Endothelial cell of umbilical vein (primary cell): Measurements from ENCODE around the gene PDXDC1. TPM values are rescaled to one million over a fixed set of nuclear protein-coding genes. Genes with fewer than 3 reads are reported as not detected.

Experiments
- BruUV-seq: library from RNA; stranded (reverse); fragments of 400-500 nt; replicated peaks from 2 replicates; lab custom pipeline; 2021; lab: Mats Ljungman, UMichigan
- CTCF ChIA-PET: fragments of 300-600, 350-600 bp; sonication (Branson Sonifier 250); formaldehyde crosslinking; loops from one replicate; lab custom pipeline; 2021; ENCODE audit warnings: antibody characterized with exemption, inconsistent platforms; lab: Charles Lee
- POLR2A ChIA-PET: fragments of 300-600, 350-600 bp; sonication (Branson Sonifier 250); formaldehyde crosslinking; loops from one replicate; lab custom pipeline; 2021; ENCODE audit warnings: antibody characterized with exemption, inconsistent platforms; lab: Charles Lee
- DNase-seq: peaks from one replicate; pipeline ENCODE4 v3.0.0-alpha.2; 2011; ENCODE audit warnings: low read depth, low spot score
- FAIRE-seq: peaks from 2 replicates; lab custom pipeline; 2011; peaks lifted over from hg19 to GRCh38; lab: Jason Lieb, UNC
- H2AFZ ChIP-seq: 2 replicates; pipeline ENCODE4 v1.6.0; 2012; ENCODE audit warnings: low read depth, low read length, control low read depth, inconsistent platforms
- H3K27ac ChIP-seq: 2 replicates; pipeline ENCODE4 v1.5.1; 2011; ENCODE audit warnings: low read depth, mild to moderate bottlenecking, control low read depth, low read length, moderate library complexity; ENCODE audit not compliant: insufficient read depth
- H3K27me3 ChIP-seq, 2 experiments: 2 replicates each; pipeline versions ENCODE4 v1.6.0 to v1.6.1; 2011; ENCODE audit warnings: low read length in 2 of 2, mixed read lengths in 1 of 2; ENCODE audit not compliant: control insufficient read depth in 2 of 2, insufficient read depth in 2 of 2
- H3K36me3 ChIP-seq, 2 experiments: 2 replicates in 1 of 2; 3 replicates in 1 of 2; pipeline ENCODE4 v1.5.1; 2011; ENCODE audit warnings: low read length in 2 of 2, mild to moderate bottlenecking in 1 of 2, moderate library complexity in 1 of 2; ENCODE audit not compliant: control insufficient read depth in 2 of 2, insufficient read depth in 2 of 2; ENCODE audit errors: extremely low read depth in 1 of 2
- H3K4me1 ChIP-seq: 3 replicates; pipeline ENCODE4 v1.5.1; 2011; ENCODE audit warnings: mild to moderate bottlenecking, low read length; ENCODE audit not compliant: control insufficient read depth, insufficient read depth; ENCODE audit errors: extremely low read depth
- H3K4me2 ChIP-seq: 2 replicates; pipeline ENCODE4 v1.6.1; 2011; ENCODE audit warnings: low read length, control low read depth, mixed read lengths; ENCODE audit not compliant: insufficient read depth
- H3K4me3 ChIP-seq, 3 experiments: fragments of 200-600 bp in 1 of 3; sonication (generic), shearing (Covaris generic) in 1 of 3; replicated peaks in 1 of 3; 2 replicates each; pipeline ENCODE4 v1.5.1; 2011 to 2016; ENCODE audit warnings: control low read depth in 3 of 3, low read length in 3 of 3, mild to moderate bottlenecking in 2 of 3, inconsistent platforms in 1 of 3, low read depth in 1 of 3, moderate library complexity in 1 of 3; ENCODE audit not compliant: insufficient read depth in 1 of 3
- H3K79me2 ChIP-seq: 2 replicates; pipeline ENCODE4 v1.6.0; 2012; ENCODE audit warnings: low read length, inconsistent platforms; ENCODE audit not compliant: control insufficient read depth, insufficient read depth
- H3K9ac ChIP-seq: replicated peaks from 2 replicates; pipeline ENCODE3; 2011; ENCODE audit warnings: low read length, control low read depth; ENCODE audit not compliant: insufficient read depth; ENCODE audit errors: extremely low read depth
- H3K9me1 ChIP-seq: replicated peaks from 3 replicates; pipeline ENCODE4 v1.6.0; 2011; ENCODE audit warnings: mild to moderate bottlenecking, low read length; ENCODE audit not compliant: control insufficient read depth, insufficient read depth; ENCODE audit errors: extremely low read depth
- H3K9me3 ChIP-seq: replicated peaks from 2 replicates; pipeline ENCODE4 v1.5.1; 2012; ENCODE audit warnings: low read length, inconsistent platforms; ENCODE audit not compliant: control insufficient read depth, insufficient read depth
- H4K20me1 ChIP-seq: replicated peaks from 2 replicates; pipeline ENCODE3; 2011; ENCODE audit warnings: mild to moderate bottlenecking, low read length; ENCODE audit not compliant: control insufficient read depth, insufficient read depth; ENCODE audit errors: extremely low read depth
- CTCF ChIP-seq, 2 donors: IDR thresholded peaks; 1 replicate in 1 of 2; 2 replicates in 1 of 2; pipeline ENCODE4 v1.5.1; 2011; ENCODE audit warnings: low read length in 2 of 2, mild to moderate bottlenecking in 2 of 2, moderate library complexity in 2 of 2, control low read depth in 1 of 2, inconsistent platforms in 1 of 2, low read depth in 1 of 2; ENCODE audit not compliant: insufficient read depth in 1 of 2; ENCODE audit errors: extremely low read depth in 1 of 2
- EZH2 ChIP-seq: IDR thresholded peaks from 2 replicates; pipeline ENCODE4 v1.6.1; 2012; ENCODE audit warnings: borderline replicate concordance, low read depth, mild to moderate bottlenecking, moderate library complexity, low read length, inconsistent platforms; ENCODE audit not compliant: severe bottlenecking
- FOS ChIP-seq: IDR thresholded peaks from 2 replicates; pipeline ENCODE4 v1.6.1; 2011; ENCODE audit warnings: mild to moderate bottlenecking, low read length, moderate library complexity, borderline replicate concordance; ENCODE audit not compliant: insufficient read depth
- GATA2 ChIP-seq: IDR thresholded peaks from 2 replicates; pipeline ENCODE4 v1.7.0; 2011; ENCODE audit warnings: low read depth, mild to moderate bottlenecking, moderate library complexity, mixed read lengths, low read length; ENCODE audit not compliant: insufficient read length, insufficient read depth
- JUN ChIP-seq: IDR thresholded peaks from 2 replicates; pipeline ENCODE4 v1.6.1; 2011; ENCODE audit warnings: borderline replicate concordance, low read depth; ENCODE audit not compliant: insufficient read length, insufficient read depth
- MYC ChIP-seq: IDR thresholded peaks from one replicate; pipeline ENCODE4 v1.6.1; 2011; ENCODE audit warnings: mild to moderate bottlenecking, low read depth, low read length
- POLR2A ChIP-seq: IDR thresholded peaks from 2 replicates; pipeline ENCODE4 v1.6.1; 2012; ENCODE audit warnings: low read depth, mild to moderate bottlenecking, control low read depth, low read length
- POLR2AphosphoS5 ChIP-seq: IDR thresholded peaks from 2 replicates; pipeline ENCODE4 v1.6.1; 2012; ENCODE audit warnings: low read depth, mild to moderate bottlenecking, control low read depth, low read length, moderate library complexity; ENCODE audit not compliant: insufficient read depth
- dilution Hi-C: fragments of 300-500 bp; cut with MboI; formaldehyde crosslinking; loops from one replicate; pipeline ENCODE4 v1.15.0; 2019; ENCODE audit warnings: low sequenced_read_pairs; ENCODE audit not compliant: extremely low pct_ligation_motif_present
- intact Hi-C: fragments of 100-400 bp; cut with micrococcal nuclease; formaldehyde crosslinking; loops from one replicate; pipeline ENCODE4 v1.10.0; 2022
- polyA plus RNA-seq, 4 experiments: library from polyadenylated mRNA; depleted of rRNA in 3 of 4; stranded (reverse) in 3 of 4; unstranded in 1 of 4; fragments of >200 nt; gene quantifications; 2 replicates each; pipeline versions ENCODE4 v1.2.1 to v1.2.3, GENCODE V29; 2011 to 2012; ENCODE audit warnings: missing spikeins in 1 of 4
- total RNA-seq: library from RNA; stranded (reverse); gene quantifications from 2 replicates; pipeline ENCODE4 v1.2.3, GENCODE V29; 2021
- TF ChIP-seq, protein P1 (sequence below): IDR thresholded peaks from 2 replicates; pipeline ENCODE4 v1.6.1; 2011; ENCODE audit not compliant: insufficient read depth, insufficient read length

The PDXDC1 gene
- total and polyA plus RNA-seq, 2 donors (not counting 3 experiments of a cell fraction or from before 2014, with no cell fraction given) = 44.6 to 78.9 TPM

DNA sequence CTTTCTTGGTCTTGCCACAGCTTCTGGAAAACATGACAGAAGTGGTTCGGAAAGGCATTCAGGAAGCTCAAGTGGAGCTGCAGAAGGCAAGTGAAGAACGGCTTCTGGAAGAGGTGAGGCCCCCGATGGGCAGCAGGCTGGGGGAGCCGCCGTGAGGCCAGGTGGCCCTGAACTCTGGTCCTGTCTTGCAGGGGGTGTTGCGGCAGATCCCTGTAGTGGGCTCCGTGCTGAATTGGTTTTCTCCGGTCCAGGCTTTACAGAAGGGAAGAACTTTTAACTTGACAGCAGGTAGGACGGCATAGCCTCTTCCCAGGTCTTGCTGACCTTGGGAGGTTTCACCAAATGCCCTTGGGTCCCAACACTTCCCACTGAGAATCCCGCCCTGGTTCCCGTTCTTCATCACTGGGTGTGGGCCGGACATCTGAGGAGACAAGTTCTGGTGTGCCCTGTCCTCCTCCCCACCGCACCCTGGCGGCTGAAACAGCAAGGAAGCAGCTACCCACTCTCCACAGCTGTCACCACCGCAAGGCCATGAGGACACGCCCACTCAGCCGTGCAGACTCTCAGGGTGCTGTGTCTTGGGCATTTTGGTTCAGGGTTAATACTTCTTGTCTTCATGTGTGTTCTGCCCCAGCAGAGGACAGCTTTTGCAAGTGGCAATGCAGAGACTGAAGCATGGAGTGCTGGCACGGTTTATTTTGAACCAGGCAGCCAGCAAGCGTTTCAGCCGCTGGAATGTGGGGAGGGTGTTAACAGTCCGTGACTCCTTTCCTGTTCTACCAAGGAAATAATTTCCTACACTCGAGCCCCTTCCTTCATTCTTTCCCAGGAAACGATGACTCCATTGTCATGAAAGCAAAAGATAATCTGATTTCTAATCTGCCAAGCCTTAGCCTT is 59.7 kb downstream of the PDXDC1 start:
- H3K9me3 ChIP-seq = no peaks in the 10 kb centered on the region
- peaks cover 22 to 54% of the 10 kb centered on the region in 2 experiments for H3K36me3 ChIP-seq
- TF ChIP-seq MYC (no peak), CTCF (IDR thresholded peaks at IDR 0.05; ENCODE audit: extremely low read depth in 1 of 2, insufficient read depth in 1 of 2, low read depth in 1 of 2, low read length in 2 of 2) (peak; percentile 59 to 62), POLR2A (no peak), FOS (peak; percentile 58), GATA2 (peak; percentile 93), EZH2 (no peak), JUN (peak; percentile 57), POLR2AphosphoS5 (peak; percentile 49)
- TF ChIP-seq, protein P1, sequence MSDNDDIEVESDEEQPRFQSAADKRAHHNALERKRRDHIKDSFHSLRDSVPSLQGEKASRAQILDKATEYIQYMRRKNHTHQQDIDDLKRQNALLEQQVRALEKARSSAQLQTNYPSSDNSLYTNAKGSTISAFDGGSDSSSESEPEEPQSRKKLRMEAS = peak; percentile 20
- H4K20me1 ChIP-seq = no peaks in the 10 kb centered on the region
- H3K4me3 ChIP-seq = no peak overlapping the region
- BruUV-seq = no TSS peak
- no peaks in the 10 kb centered on the region for H3K27me3 ChIP-seq
- dilution Hi-C loops = no loop called here
- H3K9ac ChIP-seq = peak overlapping the region; percentile 72
- H3K4me2 ChIP-seq = peak overlapping the region; percentile 64
- ChIA-PET CTCF (interaction anchor here (0.6 to 2.9 kb wide), 7 partner anchors 12 to 78 kb away, joined by 3 to 11 read pairs (median 4); partner anchors contain the start of gene PDXDC1), POLR2A (interaction anchor here (0.7 kb wide), 2 partner anchors 18 to 20 kb away, joined by 3 read pairs; no protein-coding TSS in a partner anchor)
- FAIRE-seq = peak; percentile 91
- peak overlapping the region; percentile 41 for H2AFZ ChIP-seq
- DNase-seq = peak; percentile 89
- intact Hi-C loops = no loop called here
- H3K9me1 ChIP-seq = no peaks in the 10 kb centered on the region
- peak overlapping the region; percentile 94 for H3K27ac ChIP-seq
- H3K79me2 ChIP-seq = no peaks in the 10 kb centered on the region
- peaks cover 33% of the 10 kb centered on the region for H3K4me1 ChIP-seq
